NCI-H1694 treated with DMSO at 0.1 percent for 48 hours (cell line): ENCODE data around the gene ITPA.

Experiments
- DNase-seq: peaks from one replicate; lab custom pipeline; 2025; lab: John Stamatoyannopoulos, UW

The ITPA gene

GRCh38 chr20:3209257-3209945, at the start of gene ITPA:
Gene ITPA (plus strand): TSS chr20:3209498. CDS start chr20:3209552, 54 bp downstream.
- peak; percentile 45 for DNase-seq

GRCh38 chr20:3160418-3160817, 48.9 kb upstream of the ITPA start:
- DNase-seq: no peak

- DNase-seq: no peak
Observed at GRCh38 chr20:3161316-3162079, 47.8 kb upstream of the ITPA start.

- peak; percentile 70 for DNase-seq
Observed at GRCh38 chr20:3162080-3162611, 47.2 kb upstream of the ITPA start.

GRCh38 chr20:3163099-3164042, 45.9 kb upstream of the ITPA start:
- DNase-seq: peak; percentile 43

- DNase-seq: no peak
Observed at GRCh38 chr20:3164043-3164762, 45.1 kb upstream of the ITPA start.

- no peak for DNase-seq
Observed at GRCh38 chr20:3164763-3165410, 44.4 kb upstream of the ITPA start.

GRCh38 chr20:3165473-3166337, 43.6 kb upstream of the ITPA start:
- peak; percentile 25 for DNase-seq

GRCh38 chr20:3166338-3166912, 42.9 kb upstream of the ITPA start:
- no peak for DNase-seq

- DNase-seq: no peak
Observed at GRCh38 chr20:3166913-3167342, 42.4 kb upstream of the ITPA start.

GRCh38 chr20:3167738-3168078, 41.6 kb upstream of the ITPA start:
- DNase-seq: no peak

- no peak for DNase-seq
Observed at GRCh38 chr20:3168079-3168828, 41.0 kb upstream of the ITPA start.

- DNase-seq: no peak
Observed at GRCh38 chr20:3168829-3169590, 40.3 kb upstream of the ITPA start.

GRCh38 chr20:3171391-3172125, 37.7 kb upstream of the ITPA start:
- DNase-seq: no peak

- DNase-seq: no peak
Observed at GRCh38 chr20:3172126-3172932, 37.0 kb upstream of the ITPA start.

- peak; percentile 66 for DNase-seq
Observed at GRCh38 chr20:3172933-3173609, 36.2 kb upstream of the ITPA start, which contains the start of gene LZTS3. Gene LZTS3 (minus strand): TSS chr20:3173549. CDS start chr20:3167163, 6,386 bp downstream.
